ENCODE data around the gene ZBTB3. TPM values are rescaled to one million over a fixed set of nuclear protein-coding genes. Genes with fewer than 3 reads are reported as not detected.

ZBTB3 gene
- total and polyA plus RNA-seq, 2 of the 13 experiments (the other 11 are each of a cell fraction or from before 2014, with no cell fraction given) = 3.4 to 5.2 TPM

DNA sequence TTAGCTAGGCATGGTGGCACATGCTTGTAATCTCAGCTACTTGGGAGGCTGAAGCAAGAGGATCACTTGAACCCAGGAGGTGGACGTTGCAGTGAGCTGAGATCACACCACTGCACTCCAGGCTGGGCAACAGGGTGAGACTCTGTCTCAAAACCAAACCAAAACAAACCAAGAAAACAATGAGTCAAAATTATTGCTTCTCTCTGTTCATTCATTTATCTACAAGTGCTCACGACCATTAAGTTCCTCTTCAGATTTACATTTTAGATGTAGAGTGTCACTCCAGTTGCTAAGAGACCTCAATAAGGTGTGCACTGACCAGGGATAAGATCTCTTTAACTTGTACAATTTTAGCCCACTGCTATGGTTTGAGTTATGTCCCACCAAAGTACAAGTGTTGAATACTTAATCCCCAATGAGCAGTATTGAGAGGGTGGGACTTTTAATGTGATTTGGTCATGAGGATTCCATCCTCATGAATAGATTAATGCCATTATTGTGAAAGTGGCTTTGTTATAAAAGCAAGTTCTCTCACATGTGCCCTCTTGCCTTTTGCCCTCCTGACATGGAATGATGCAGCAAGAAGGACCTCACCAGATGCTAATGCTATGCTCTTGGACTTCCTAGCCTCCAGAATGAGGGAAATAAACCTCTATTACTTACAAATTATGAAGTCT, 34.5 kb downstream of the ZBTB3 start:
- Histone ChIP-seq H3K79me2 (ENCODE audit: insufficient read depth, low read length) (peaks cover 46% of the 10 kb centered on the region), H3K27me3 (ENCODE audit: control insufficient read depth in 1 of 2, insufficient read depth in 2 of 2, low read length in 2 of 2) (no peaks in the 10 kb centered on the region), H4K20me1 (ENCODE audit: insufficient read depth, low read length) (peaks cover 8% of the 10 kb centered on the region), H3K36me3 (replicated peaks in 1 of 2; ENCODE audit: control insufficient read depth in 1 of 2, insufficient read depth in 2 of 2, low read length in 2 of 2) (peaks cover 29 to 94% of the 10 kb centered on the region in 2 experiments), H3K9me3 (ENCODE audit: low read length) (no peaks in the 10 kb centered on the region), H3K4me1 (ENCODE audit: insufficient read depth, low read length) (peaks cover 31% of the 10 kb centered on the region), H3K9ac (ENCODE audit: insufficient read depth, low read depth, low read length) (no peak overlapping the region), H2AFZ (ENCODE audit: low read length) (no peak overlapping the region), H3K27ac (ENCODE audit: extremely low read length, insufficient read depth, low read length) (no peak overlapping the region), H3K4me3 (replicated peaks in 1 of 3; ENCODE audit: insufficient read depth in 1 of 3, low read depth in 2 of 3, low read length in 3 of 3) (no peak overlapping the region), H3K4me2 (ENCODE audit: low read depth, low read length) (no peak overlapping the region)
- FAIRE-seq (no peak), ATAC-seq (no peak), DNase-seq (ENCODE audit: low spot score) (no peak)
- ChIA-PET CTCF (ENCODE audit: low intra/inter-chr PET ratio, low total read pairs) (no interaction called here), POLR2A (interaction anchor here (1.3 kb wide), 1 partner anchor 136 kb away, joined by 3 read pairs; no protein-coding TSS in a partner anchor)
- BruUV-seq (replicated peaks) = no TSS peak
- intact Hi-C loops (cut with micrococcal nuclease; ENCODE audit: unreplicated experiment) (no loop called here), in situ Hi-C loops (cut with HindIII; ENCODE audit: extremely low pct_ligation_motif_present, low pct_unique_long_range_greater_than_20kb) (no loop called here)
- TF ChIP-seq ZNF781 (CRISPR knock-in tag; IDR thresholded peaks at IDR 0.05; ENCODE audit: borderline replicate concordance, not compliant biosample characterization) (no peak), ETV5 (CRISPR knock-in tag; IDR thresholded peaks at IDR 0.05; ENCODE audit: borderline replicate concordance) (no peak), MAFG (CRISPR knock-in tag; IDR thresholded peaks at IDR 0.05) (no peak), HNF4A (CRISPR knock-in tag; IDR thresholded peaks at IDR 0.05) (no peak)
- TF ChIP-seq, protein P1, sequence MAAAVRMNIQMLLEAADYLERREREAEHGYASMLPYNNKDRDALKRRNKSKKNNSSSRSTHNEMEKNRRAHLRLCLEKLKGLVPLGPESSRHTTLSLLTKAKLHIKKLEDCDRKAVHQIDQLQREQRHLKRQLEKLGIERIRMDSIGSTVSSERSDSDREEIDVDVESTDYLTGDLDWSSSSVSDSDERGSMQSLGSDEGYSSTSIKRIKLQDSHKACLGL (CRISPR knock-in tag; IDR thresholded peaks at IDR 0.05) = no peak
- 100% methylated on average over 2 of the region's 2 CpGs for WGBS (ENCODE audit: low lambda C conversion rate)

DNA sequence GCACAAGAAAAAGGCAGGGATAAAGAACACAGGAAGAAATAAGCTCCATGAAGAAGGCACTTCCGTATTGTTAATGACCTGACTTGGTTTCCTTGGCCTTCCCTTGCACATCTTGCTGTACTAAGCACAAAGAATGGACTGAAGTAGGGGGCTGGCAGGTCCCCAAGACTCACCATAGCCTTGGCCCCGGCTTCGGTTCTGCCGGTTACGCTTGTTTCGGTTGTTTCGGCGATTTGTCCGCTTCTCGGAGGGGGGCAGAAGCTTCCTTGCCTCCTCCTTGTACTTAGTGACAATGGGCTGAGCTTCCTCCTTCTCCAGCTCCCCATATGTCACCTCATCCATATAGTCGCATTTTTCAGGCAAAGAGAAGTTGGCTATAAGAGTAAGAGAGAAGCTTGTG, 37.1 kb downstream of the ZBTB3 start:
- no peaks in the 10 kb centered on the region for H4K20me1 ChIP-seq (ENCODE audit: insufficient read depth, low read length)
- DNase-seq (ENCODE audit: low spot score) (no peak), ATAC-seq (no peak), FAIRE-seq (no peak)
- H3K9ac ChIP-seq (ENCODE audit: insufficient read depth, low read depth, low read length) = no peak overlapping the region
- intact Hi-C loops (cut with micrococcal nuclease; ENCODE audit: unreplicated experiment) (no loop called here), in situ Hi-C loops (cut with HindIII; ENCODE audit: extremely low pct_ligation_motif_present, low pct_unique_long_range_greater_than_20kb) (no loop called here)
- no peaks in the 10 kb centered on the region for H3K9me3 ChIP-seq (ENCODE audit: low read length)
- TF ChIP-seq RBM22 (optimal IDR thresholded peaks at IDR 0.05; ENCODE audit: low read length) = peak; percentile 21
- TF ChIP-seq HOXA7 (CRISPR knock-in tag; IDR thresholded peaks at IDR 0.05) = no peak
- peaks cover 31 to 93% of the 10 kb centered on the region in 2 experiments for H3K36me3 ChIP-seq (replicated peaks in 1 of 2; ENCODE audit: control insufficient read depth in 1 of 2, insufficient read depth in 2 of 2, low read length in 2 of 2)
- H3K4me2 ChIP-seq (ENCODE audit: low read depth, low read length) = no peak overlapping the region
- H3K27ac ChIP-seq (ENCODE audit: extremely low read length, insufficient read depth, low read length) = no peak overlapping the region
- H3K79me2 ChIP-seq (ENCODE audit: insufficient read depth, low read length) = peaks cover 22% of the 10 kb centered on the region
- H3K4me1 ChIP-seq (ENCODE audit: insufficient read depth, low read length) = peaks cover 5% of the 10 kb centered on the region
- BruUV-seq (replicated peaks) = no TSS peak
- no peaks in the 10 kb centered on the region for H3K27me3 ChIP-seq (ENCODE audit: control insufficient read depth in 1 of 2, insufficient read depth in 2 of 2, low read length in 2 of 2)
- H2AFZ ChIP-seq (ENCODE audit: low read length) = no peak overlapping the region
- ChIA-PET POLR2A (no interaction called here), CTCF (ENCODE audit: low intra/inter-chr PET ratio, low total read pairs) (no interaction called here)
- 98% methylated on average over 11 of the region's 11 CpGs for WGBS (ENCODE audit: low lambda C conversion rate)
- no peak overlapping the region for H3K4me3 ChIP-seq (replicated peaks in 1 of 3; ENCODE audit: insufficient read depth in 1 of 3, low read depth in 2 of 3, low read length in 3 of 3)
